ENCODE measurements around the gene ADIPOR1.
"Not testable (repeated sequence)": the region's sequence is repeated elsewhere in the genome, so short reads cannot be mapped to it uniquely, and the experiment has no call there.

Gene ADIPOR1

DNA sequence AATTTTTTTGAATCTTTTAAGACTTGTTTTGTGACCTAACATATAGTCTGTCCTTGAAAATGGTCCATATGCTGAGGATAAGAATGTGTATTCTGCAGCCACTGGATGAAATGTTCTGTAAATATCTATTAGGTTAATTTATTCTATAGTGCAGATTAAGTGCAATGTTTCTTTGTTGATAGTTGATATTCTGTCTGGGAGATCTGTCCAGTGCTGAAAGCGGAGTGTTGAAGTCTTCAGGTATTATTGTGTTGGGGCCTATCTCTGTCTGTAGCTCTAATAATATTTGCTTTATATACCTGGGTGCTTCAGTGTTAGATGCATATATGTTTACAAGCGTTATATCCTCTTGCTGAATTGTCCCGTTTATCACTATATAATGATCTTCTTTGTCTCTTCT lies 23.4 kb downstream of the ADIPOR1 start:
- DNase-seq = no peak

DNA sequence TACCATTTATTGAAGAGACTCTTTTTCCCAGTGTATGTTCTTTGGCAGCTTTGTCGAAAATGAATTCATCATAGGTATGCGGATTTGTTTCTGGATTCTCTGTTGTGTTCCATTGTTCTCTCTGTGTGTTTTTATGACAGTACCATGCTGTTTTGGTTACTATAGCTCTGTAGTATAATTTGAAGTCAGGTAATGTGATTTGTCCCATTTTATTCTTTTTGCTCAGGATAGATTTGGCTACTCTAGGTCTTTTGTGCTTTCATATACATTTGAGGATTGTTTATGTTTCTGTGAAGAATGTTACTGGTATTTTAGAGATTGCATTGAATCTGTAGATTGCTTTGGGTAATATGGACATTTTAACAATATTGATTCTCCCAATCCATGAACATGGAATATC lies 25.6 kb downstream of the ADIPOR1 start:
- DNase-seq = no peak

DNA sequence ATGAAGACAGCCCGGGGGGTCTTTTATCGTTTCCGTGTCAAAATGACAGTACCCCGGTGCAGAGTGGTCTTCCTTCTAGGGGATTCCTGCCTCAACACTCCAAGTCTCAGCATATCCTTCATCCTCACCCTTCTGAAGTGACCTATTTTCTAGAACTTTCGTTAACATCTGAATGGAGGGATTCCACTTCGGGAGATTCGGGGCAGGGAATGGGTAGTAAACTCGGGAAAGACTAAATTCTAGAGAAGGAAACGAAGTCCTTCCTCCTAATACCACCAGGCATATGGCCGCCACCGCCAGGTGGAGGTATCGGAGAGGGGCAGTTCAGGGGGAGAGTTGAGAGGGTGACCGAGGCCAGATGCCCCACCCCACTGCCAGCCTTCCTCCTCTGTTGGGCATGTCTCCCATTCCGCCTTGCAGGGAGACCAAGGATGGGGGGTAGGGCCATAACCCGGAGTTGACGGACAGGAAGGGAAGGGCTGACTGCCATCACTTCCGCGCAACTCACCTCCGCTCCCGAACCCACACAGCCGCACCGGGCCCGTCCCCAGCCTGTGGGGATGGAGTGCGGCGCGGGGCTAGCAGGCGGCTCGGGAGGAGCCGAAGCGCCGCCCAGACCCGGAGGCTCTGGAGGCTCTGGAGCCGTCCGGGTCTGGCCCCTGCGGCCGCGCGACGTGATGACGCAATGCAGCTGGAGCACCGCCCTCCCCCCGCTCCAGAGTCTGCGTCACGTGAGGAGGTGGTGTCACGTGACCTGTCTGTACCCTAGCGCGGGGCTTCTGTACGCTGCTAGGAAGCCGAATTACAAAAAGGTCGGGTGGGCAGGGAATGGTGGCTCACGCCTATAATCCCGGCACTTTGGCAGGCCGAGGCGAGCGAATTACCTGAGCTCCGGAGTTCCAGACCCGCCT lies 31.3 kb downstream of the ADIPOR1 start, which contains the start of gene KLHL12:
Gene KLHL12 (minus strand): TSS at position 654 of the 911 bp plus-strand sequence. CDS start 2,072 bp downstream, outside the sequence.
- peak; percentile 99 for DNase-seq

DNA sequence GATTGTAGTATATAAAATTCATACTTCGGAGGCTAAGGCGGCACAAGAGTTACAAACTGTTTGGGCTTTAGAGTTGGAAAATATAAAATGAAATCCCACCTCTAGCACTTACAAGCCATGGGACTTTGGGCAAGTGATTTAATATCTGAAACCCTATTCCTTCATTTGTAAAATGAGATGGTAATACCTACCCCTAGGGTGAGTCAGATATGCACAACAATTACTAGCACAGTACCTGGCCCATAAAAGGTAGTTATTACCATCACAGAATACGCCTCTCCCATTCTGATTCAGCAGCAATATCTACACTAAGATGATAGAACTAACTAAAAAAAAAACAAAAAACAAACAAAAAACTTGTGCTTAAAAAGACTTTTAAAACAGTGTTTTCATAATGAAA lies 34.6 kb downstream of the ADIPOR1 start:
- DNase-seq = no peak

DNA sequence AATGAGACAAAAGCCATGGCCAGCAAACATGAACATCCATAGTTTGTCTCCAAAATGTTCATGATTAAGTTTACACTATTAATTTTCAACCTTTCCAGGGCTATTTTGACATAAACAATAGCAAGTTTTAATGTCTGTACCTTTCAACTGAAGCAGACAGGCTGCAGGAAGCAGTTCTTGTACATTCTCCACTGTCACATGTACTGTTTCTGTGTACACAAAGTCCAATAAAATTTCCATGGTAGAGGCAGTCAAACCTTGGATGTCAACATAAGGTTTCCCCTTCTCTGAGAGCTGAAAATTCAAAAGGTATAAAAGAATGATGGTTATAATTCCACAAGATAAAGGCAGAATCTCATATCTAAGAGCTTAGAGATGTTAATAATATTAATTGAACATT lies 38.5 kb downstream of the ADIPOR1 start:
- no peak for DNase-seq

DNA sequence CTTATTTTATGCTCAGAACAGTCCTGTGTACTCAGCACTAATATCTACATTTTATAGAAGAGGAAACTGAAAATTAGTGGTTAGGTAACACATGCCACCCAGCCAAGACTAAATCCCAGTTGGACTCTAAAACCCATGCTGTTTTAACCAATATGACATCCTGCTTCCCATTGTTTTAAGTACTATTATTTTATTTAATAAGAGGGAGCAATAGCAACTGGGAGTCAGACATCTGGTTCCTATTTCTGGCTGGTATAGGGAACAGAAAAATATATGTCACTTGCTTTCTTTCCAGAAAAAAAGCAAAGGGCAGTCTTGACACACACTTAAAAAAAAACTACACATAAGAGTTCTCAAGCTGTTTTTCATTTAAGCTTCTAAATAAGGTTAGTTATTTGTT lies 43.0 kb downstream of the ADIPOR1 start:
- DNase-seq = no peak

DNA sequence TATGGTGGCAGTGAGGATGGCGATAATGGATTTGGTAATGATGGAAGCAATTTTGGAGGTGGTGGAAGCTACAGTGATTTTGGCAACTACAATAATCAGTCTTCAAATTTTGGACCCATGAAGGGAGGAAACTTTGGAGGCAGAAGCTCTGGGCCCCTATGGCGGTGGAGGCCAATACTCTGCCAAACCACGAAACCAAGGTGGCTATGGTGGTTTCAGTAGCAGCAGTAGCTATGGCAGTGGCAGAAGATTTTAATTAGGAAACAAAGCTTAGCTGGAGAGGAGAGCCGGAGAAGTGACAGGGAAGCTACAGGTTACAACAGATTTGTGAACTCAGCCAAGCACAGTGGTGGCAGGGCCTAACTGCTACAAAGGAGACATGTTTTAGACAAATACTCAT lies 45.6 kb downstream of the ADIPOR1 start:
- not testable (repeated sequence) for DNase-seq

DNA sequence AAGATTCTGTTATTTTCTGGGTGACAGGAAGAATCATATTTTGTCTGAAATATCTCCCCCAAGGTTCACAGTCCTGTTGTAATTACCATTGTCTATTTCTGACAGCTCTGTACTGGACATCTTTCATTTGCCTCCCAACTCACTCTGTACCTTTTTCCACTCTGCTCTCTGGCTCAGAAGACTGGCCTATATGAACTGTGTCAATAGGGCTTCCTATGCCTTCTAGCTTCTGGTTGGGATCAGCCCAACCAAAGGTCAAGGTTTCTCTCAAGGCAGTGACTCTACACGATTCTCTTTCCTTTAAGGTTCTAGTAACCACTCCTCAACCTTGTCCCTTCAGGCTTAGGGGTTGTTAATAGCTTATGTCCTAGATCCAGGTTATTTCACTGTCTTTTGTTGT lies 48.6 kb downstream of the ADIPOR1 start:
- DNase-seq = no peak

DNA sequence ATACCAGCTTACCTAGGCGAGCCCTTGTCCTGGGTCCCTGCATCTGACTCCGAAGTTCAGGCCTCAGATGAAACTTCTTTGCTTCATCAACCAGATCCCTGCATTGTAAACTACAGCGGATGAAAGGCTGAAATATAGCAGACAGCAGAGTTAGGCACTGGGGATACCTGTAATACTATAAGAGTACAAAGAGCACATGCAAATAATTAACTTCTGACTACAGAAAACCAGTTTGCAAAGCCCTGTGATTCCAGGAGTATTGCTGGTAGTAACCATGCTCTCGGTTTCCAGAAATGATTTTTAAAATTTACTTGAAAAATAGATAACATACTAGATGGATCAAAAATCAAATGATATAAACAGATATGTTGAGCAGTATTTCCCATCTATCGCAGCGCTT lies 49.1 kb downstream of the ADIPOR1 start:
- no peak for DNase-seq

DNA sequence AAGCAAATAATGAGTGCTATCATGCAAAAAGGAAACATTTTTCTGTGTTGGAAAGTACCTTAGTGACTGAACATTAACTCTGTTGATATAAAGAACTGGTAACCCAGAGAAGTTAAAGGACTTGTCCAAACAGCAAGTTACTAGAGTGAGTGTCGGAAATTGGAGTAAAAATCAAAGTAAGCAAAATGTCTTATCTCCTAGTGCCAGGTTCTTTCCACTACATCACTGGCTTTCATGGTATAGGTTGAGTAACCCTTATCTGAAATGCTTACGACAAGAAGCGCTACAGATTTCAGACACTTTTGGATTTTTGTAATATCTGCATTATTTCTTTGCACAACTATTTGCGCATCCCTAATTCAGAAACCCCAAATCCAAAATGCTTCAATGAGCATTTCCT lies 52.8 kb downstream of the ADIPOR1 start:
- no peak for DNase-seq

DNA sequence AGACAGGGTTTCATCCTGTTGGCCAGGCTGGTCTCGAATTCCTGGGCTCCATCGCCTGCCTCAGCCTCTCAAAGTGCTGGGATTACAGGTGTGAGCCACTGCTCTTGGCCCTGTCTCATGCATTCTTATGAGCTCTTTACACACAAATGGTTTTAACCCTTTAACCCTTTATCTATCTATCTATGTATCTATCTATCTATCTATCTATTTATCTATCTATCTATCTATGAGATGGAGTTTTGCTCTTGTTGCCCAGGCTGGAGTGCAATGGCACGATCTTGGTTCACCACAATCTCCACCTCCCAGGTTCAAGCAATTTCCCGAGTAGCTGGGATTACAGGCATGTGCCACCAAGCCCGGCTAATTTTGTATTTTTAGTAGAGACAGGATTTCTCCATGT lies 54.3 kb downstream of the ADIPOR1 start:
- DNase-seq = not testable (repeated sequence)

DNA sequence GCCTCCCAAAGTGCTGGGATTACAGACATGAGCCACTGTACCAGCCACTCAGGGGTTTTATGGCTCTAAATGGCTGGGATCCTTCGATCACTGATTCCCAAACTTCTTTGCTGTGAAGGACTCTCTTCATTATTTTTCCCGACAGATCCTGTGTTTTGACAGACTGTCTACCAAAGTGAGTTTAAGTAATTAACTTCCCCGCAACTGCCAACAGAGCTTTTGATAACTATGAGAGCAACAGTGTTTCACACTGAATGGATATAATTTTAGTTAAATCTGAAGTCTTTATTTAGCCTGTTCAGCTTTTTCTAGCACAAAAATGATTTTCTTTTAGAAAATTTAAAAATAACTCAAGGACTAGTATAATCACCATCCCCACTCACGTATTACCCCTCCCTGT lies 56.6 kb downstream of the ADIPOR1 start:
- no peak for DNase-seq

DNA sequence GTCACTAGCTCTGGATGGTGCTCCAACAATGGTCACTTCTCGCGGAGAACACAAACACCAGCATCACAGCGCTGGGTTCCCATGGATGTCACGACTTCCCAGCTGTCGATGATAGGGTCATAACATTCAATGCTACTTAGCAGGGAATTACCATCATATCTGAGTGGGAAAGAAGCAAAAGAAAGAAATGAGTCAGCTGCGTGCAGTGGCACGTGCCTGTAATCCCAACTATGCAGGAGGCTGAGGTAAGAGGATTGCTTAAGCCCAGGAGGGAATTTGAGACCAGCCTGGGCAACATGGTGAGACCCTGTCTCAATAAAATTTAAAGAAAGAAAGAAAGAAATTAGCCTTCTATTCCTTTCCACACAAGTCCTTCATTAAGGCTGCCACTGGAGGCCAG lies 65.6 kb downstream of the ADIPOR1 start:
- DNase-seq = no peak
